Measurements from ENCODE around the gene MBD3L1. TPM values are rescaled to one million over a fixed set of nuclear protein-coding genes. Genes with fewer than 3 reads are reported as not detected.

MBD3L1 gene
- total and polyA plus RNA-seq, 2 experiments from 2014 or later: not detected

GRCh38 chr19:8826371-8826770 is 5.8 kb upstream of the MBD3L1 start (continued):
- TF ChIP-seq ZNF462 (CRISPR knock-in tag; IDR thresholded peaks at IDR 0.05): no peak

GRCh38 chr19:8827277-8827676 is 4.9 kb upstream of the MBD3L1 start:
- Mint-ChIP-seq H3K4me1 (no peaks in the 10 kb centered on the region), H3K27ac (no peak overlapping the region), H3K4me3 (no peak overlapping the region), H3K27me3 (ENCODE audit: insufficient read depth, low read depth, poor library complexity) (peaks cover 11% of the 10 kb centered on the region), H3K9me3 (peaks cover 95% of the 10 kb centered on the region), H3K36me3 (ENCODE audit: low read depth) (peaks cover 58% of the 10 kb centered on the region)
- H3K36me3 ChIP-seq (ENCODE audit: insufficient read depth): no peaks in the 10 kb centered on the region
- no peak overlapping the region for H3K4me2 ChIP-seq
- DNase-seq (ENCODE audit: low spot score) (no peak), ATAC-seq (no peak)
- H2AFZ ChIP-seq: no peak overlapping the region
- no peak overlapping the region for H3K4me3 ChIP-seq
- H4K20me1 ChIP-seq (replicated peaks; ENCODE audit: insufficient read depth): no peaks in the 10 kb centered on the region
- H3K4me1 ChIP-seq (ENCODE audit: insufficient read depth): no peaks in the 10 kb centered on the region
- no peaks in the 10 kb centered on the region for H3K27me3 ChIP-seq (ENCODE audit: insufficient read depth)
- H3K9me2 ChIP-seq (ENCODE audit: insufficient read depth): no peaks in the 10 kb centered on the region
- no peak overlapping the region for H3K27ac ChIP-seq (ENCODE audit: low read depth)
- no peaks in the 10 kb centered on the region for H3K79me2 ChIP-seq (replicated peaks; ENCODE audit: insufficient read depth)
- no peaks in the 10 kb centered on the region for H3F3A ChIP-seq (replicated peaks; ENCODE audit: low read depth)
- no peak for TF ChIP-seq STAT1 (IDR thresholded peaks at IDR 0.05; ENCODE audit: unreplicated experiment)
- no peak for TF ChIP-seq REST (IDR thresholded peaks at IDR 0.05; ENCODE audit: unreplicated experiment)
- TF ChIP-seq EZH2 (IDR thresholded peaks at IDR 0.05; ENCODE audit: low read depth, unreplicated experiment): no peak
- TF ChIP-seq POLR2AphosphoS5 (IDR thresholded peaks at IDR 0.05; ENCODE audit: low read depth): no peak
- no peak for TF ChIP-seq ZNF331 (CRISPR knock-in tag; IDR thresholded peaks at IDR 0.05; ENCODE audit: low read depth)
- TF ChIP-seq NANOG (IDR thresholded peaks at IDR 0.05; ENCODE audit: borderline replicate concordance): no peak
- no peak for TF ChIP-seq CREB1 (CRISPR knock-in tag; IDR thresholded peaks at IDR 0.05; ENCODE audit: low read depth)
